NCI-H510A treated with DMSO at 0.1 percent for 48 hours (cell line): Measurements from ENCODE around the gene MAN1C1.
"Not testable (repeated sequence)": the region's sequence is repeated elsewhere in the genome, so short reads cannot be mapped to it uniquely, and the experiment has no call there.

Experiments used
- DNase-seq: peaks from one replicate; lab custom pipeline; 2025; lab: John Stamatoyannopoulos, UW

The MAN1C1 gene

DNA sequence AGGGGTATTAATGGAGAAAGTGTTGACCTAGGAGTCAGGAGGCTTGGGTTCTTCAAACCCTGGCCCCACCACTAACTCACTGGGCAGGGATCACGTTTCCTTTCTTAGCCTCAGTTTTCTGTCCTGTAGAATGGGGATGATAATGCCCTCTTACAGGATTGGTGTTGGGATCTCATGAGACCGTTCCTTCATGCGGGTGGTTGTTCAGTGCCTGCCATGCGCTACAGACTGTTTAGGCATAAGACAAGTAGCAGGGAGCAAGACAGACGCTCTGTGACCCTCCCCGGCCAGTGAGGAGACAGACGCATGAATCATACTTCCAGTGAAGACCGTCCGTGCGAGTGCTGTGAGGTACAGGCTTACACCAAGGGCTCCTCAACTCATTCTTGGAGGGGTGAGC, 81.7 kb downstream of the MAN1C1 start:
- DNase-seq = no peak

DNA sequence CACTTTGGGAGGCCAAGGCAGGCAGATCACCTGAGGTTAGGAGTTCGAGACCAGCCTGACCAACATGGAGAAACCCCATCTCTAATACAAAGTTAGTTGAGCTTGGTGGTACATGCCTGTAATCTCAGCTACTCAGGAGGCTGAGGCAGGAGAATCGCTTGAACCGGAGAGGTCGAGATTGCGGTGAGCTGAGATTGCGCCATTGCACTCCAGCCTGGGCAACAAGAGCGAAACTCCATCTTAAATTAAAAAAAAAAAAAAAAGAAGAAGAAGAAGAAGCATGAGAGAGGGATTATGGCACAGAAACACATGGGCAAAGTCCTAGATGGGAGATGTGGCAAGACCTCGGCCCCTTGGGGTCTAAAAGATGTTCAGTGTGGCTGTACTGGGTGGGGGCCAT, 82.5 kb downstream of the MAN1C1 start:
- not testable (repeated sequence) for DNase-seq

DNA sequence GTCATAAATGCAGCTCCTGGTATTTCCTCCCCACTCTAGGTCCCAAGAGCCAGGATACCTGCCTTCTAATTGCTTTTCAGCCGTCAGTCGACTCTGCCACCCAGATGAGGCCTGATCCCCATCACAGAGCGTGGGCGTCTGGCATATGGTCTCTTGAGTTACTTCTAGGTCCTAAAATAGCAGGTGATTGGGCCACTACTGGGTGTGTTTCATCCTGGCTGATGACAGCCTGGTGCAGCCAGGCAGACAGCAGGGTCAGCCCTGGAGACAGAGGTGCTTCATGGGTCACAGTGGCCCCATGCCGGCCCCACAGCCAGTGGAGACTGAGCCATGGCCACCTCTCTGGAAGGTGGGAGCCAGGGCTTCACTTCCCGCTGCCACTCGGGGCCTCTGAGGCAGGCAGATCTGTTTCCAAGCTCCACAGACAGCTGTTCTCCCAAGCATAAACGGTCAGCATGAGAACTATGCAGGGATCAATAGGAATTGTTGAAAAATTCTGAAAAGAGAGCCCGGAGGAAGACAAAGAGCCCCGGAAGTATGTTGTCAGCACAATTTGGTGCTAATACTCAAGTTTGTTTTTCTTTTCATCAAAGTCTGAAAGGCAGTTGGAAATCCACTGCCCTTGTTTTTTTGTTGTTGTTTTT, 83.0 kb downstream of the MAN1C1 start:
- no peak for DNase-seq

DNA sequence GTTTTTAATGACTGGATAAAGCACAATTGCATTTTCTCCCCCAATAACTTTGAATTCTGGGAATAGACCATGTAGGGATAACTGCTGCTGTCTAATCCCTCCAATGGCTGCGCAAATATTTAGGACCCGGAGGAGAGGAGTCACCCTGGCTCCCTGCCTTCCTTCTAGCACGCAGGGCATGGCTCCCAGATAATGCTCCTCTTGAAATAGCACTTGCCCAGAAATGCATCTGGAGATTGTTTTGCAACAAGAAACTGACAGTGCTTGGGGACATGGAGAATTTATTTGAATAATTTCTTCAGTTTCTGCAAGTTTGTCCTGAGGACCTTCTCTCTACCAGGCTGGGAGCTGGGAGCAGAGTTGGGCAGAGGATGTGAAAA, 83.5 kb downstream of the MAN1C1 start:
- no peak for DNase-seq

DNA sequence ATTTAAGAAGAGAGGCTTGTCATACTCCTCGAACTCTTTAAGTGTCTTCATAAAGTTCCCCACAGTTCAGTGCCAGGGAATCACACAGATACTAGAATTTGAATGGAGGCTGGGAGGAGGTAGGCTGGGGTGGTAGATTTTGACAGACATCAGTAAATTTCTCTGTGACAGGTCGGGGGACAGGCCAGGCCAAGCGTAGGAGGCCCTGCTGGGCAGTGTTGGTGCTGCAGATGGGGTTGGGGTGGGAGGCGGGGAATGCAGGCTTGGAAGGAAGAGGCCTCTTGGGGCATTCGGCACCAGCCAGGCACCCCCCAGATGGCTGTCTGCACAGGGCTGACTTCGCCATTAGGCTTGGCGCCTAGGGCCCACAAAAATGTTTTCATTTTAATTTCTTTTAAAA, 84.0 kb downstream of the MAN1C1 start:
- DNase-seq = no peak

DNA sequence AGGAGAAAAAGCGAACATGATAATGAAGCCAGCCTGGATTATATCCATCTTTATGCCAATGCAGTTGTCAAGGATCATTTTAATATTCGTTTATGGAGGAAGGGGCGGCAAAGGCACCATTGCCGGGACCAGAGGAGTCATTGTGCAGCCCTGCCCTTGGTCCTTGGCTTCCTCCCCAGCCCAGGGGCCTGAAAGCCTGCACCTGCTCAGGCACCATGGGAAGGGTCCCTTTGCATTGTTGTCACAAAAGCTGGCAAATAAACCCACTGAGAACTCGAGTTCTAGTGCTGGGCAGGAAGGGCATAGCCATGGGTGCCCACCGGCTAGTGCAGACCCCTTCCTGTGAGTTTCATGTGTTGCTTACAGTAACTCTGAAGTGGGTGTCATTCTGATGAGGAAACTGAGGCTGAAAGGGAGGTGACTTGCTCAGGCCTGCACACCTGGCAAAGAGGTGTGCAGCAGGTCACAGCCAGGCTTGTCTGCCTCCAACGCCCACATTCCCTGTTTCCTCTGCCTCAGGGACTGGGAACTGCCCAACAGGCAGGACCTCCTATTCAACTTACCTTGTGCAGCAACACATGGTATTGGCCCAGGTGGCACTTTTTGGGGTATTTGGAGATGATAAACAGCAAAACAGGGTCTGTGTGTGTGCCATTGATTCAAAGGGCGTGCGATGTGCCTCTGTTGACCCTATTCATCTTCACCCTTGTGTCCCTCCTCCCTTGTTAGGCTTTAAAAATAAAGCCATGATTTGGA, 84.6 kb downstream of the MAN1C1 start:
- no peak for DNase-seq

DNA sequence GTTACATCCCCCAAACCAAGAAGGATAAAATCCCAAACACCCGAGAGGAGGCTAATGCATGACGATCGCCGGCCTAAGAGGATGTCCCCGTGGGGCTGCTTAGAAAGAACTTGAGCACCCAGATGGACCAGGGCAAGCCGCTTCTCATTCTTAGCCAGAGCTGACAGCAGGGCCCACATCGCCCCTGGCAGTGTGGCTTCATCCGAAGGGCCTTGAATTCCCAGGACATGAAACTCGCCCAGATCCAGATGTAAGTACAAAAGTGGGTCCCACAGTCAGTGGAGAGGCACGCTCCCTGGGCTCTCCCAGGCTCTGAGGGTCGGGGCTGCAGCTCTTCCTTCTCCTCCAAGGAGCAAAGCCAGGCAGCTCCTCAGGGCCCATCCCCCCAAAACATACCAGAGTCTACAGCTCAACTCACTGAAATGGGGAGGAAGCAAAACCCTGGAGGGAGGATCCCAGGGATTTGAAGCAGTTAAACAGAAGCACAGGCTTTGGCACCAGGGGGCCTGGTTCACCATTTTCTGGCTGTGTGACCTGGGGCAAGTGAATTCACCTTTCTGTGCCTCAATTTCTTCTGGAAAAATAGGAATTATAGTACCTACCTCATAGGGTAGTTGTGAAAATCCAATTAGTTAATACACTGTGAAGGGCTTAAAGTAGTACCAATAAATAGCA, 85.6 kb downstream of the MAN1C1 start:
- no peak for DNase-seq

DNA sequence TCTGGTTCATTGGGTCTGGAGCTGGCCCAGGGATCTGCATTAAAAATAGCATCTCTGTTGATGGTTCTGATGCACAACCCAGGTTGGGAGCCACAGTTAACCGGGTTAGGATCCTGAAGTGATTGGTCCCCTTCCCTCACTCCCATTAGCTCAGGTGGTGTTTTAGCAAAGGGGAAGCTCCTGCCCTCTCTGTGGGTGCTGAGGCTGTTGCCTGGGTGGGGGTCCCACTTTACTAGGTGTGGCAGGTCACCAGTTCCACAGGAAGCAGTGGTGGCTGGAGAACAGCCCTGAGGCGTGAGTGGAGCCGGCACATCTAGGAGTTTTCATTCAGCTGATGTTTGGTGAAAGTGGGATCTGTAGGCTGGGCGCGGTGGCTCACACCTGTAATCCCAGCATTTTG, 86.5 kb downstream of the MAN1C1 start:
- no peak for DNase-seq

DNA sequence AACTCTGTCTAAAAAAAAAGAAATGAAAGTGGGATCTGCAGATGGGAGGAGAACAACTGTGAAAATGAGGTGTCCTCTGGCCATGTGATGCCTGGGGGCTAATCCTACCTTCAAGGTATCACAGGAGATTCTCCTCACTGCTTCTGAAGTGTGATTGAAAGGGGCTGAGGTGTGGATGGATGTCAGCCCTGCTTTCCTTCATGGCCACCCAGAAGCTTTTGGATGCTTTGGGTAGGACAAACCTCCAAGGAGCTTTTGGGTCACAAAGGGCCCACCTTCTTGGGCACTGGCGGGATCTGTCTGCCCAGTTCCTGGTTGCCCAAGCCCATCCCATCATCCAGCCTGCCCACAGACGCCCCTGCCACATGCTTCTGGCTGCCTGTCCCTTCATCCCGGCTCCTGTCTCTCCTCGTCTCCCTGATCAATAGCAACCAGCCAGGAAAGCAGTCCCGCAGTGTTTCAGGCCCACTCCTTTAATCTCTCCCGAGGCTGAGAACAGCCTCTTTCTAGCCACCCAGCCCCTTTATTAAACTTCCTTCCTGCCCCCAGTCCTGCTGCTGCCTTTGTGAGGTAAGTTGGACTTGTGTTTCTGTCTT, 87.2 kb downstream of the MAN1C1 start:
- no peak for DNase-seq

DNA sequence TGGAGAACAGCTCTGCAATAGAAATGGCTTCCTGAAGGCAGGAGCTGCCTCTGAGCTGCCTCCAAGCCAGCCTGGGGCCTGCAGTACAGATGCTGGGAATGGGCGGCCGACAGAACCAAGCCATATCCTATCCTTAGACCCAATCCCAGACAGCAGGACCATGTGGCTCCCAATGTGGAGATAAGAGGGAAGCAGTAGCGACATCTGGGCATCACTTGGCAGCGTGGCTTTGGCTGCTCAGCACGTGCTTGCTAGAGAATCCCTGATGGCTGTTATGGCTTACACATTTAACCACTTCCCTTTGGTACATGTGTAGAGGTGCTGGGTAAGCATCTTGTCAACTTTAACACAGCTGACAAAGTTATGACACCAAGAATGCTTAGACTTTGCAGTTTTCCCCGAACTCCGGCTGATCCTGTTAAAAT, 87.7 kb downstream of the MAN1C1 start:
- no peak for DNase-seq

DNA sequence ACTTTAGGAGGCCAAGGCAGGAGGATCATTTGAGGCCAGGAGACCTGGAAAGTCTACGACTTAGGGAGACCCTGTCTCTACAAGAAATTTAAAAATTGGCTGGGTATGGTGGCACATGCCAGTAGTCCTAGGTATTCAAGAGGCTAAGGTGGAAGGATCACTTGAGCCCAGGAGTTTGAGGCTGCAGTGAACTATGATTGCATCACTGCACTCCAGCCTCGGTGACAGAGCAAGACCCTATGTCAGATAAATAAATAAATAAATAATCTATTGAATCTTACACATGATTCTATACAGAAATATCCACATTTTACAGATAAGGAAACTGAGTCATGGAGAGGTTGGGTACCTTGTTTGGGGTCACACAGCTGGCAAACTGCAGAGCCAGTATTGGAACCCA, 89.1 kb downstream of the MAN1C1 start:
- DNase-seq = no peak

DNA sequence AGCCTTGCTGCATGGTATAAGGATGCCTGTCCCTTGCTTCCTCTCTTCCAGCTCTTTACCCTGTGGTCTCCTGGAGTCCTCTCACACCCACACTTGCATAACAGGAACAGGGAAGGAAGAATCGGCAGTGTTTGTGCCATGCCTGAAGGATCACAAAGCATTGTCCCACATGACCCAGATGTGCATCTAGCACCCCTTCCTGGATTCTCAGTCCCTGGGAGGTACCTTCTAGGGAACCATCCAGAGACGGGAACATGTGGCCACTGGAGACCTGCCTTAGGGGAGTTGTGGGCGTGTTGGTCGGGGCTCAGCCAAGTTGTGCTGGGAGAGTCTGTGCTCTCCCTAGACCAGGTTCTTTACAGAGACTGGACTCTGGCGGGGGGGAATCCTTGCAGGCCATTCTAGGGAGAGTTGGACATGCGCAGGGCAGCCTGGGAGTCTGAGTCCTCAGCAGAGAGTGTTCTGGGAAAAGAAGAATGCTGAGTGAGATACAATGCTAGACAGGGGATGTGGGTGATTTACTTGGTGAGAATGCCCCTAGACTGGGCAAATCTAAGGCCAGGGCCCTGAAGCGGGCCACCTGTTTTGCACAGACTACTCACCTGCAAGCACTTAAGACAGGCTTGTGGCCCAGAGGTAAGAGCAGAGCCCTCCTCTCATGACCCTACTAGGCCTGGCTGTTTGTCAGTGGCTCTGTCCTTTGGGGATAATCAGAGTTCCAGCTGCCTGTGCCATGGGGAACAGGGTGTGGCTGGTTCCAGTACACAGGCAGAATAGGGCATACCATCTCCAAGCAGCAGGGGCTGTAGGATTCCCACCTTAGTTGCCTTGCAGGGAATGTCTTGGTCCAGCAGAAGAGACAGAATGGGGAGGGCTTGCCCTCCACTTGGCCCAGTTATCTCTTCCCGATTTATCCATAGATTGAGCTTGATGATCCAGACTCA, 89.8 kb downstream of the MAN1C1 start:
- DNase-seq = no peak

DNA sequence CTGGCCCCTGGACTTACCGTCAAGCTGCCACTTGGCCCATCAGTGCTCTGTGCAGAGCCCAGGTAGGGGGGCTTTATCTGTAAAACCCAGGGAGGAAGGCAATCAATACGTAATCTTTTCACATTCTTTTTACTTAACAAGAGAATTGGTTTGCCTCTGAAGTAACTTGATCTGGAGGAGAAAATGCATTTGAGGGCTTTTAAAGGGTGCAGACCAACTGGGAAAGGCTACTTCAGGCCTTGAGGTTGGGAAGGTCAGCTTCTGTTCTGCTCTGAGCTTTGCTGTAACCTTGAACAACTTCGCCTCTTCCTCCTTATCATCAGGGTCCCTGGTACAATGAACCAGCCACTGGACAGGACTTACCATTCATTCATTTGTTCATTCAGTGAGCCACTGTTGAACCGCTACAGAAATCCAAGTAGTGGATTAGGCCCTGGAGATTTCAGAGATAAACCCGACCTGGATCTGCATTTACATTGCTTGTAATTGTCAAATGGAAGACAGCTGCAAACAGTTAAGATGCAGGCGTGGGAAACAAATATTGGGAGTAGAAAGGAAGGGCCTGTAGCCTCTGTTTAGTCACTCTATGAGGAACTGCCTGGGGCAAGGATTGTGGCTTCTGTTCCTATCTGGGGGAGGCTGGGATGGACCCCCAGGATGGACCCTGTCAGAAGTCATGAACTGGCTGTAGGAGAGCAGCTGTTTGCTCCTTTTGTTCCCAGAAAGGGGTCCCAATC, 90.9 kb downstream of the MAN1C1 start:
- DNase-seq = no peak

DNA sequence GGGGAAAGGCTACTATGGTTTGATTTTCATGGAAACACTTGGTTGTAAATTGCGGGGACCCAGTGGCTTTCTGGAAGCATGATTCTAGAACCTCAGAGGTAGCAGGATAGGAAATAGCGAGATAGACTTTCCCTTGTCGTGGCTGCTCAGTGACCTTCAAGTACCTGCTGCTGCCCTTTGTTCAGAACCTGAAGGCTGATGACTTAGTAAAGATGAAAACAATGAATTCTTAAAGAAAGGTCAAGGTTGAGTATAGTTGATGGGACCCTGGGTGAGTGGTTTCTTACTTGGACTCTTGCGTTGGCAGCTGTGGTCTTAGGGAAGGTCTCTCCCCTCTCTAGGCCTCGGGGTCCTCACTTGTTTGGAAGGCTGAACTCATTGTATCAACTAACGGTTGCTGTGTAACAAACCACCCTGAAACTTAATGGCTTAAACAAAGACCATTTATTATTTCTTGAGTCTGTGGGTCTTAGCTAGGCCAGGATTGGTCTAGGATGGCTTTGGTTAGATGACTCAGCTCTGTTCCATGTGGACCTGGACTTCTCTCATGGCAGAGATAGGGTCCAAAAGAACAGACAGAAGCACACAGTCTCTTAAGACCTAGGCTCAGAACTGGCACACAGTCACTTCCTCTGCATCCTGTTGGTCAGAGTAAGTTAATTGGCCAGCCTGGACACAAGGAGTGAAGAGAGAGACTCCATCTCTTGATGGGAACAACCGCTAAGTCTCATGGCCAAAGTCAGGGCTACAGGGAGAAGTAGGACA, 94.2 kb downstream of the MAN1C1 start:
- no peak for DNase-seq

DNA sequence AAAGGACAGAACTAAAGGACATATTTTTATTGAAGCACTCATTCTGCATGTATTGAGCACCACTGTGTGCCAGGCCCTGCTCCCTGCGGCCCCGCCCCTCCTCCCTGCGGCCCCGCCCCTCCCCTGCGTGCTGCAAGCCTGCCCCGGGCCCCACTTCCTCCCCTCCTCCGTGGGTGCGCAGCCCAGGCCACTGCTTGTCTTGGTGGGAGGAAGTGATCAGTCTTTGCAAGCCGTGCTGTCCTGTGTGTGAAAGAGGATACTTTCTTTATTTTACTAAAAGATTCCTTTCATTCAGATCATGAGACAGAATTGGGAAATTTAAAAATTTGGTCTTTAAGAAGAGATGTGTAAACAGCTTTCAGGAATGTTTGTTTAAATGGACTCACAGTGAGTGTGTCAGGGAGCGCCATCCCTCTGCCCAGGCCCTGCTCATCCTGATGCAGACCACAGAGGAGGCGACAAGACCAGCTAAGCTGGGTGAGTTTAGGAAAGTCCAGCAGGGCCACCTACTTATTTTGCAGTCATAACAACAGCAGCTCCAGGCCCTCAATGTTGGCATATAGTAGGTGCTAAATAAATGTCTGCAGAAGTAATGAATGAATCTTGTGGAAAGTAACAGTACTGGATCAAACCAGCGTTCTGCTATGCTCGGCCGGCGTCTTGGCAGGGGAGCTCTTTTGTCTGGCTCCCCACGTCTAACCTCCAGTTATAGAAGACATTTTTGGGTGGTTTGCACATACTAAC, 95.1 kb downstream of the MAN1C1 start:
- DNase-seq = no peak

DNA sequence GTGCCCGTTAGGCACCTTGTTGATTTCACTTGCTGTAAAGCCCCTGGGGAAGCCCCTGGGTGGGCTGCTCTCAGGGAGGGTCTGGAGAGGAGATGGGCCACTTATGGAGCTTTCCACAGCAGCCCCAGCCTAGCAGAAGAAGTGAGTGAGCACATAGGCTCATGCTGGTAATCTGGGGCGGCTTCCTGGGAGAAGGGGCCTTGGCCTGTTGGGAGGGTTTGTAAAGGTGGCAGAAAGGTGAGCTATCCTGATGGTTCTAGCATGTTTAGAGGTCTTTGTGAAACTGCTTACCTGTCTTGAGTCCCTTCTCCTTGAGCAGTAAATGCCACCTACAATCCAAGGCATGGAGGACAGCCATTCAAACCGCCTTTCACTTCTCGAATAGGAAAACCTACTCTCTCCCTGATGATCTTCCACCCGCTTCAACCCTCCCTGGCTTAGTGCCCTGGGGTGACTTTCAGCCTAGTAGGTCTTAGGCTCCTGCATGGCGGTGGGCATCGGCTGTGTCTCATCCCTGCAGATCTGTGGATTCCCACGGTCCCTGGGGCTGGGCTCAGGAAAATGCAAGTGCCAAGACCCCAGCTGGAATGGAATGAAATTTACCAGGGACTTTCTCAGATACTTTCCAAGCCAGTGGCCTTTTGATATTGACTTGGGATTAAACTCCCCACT, 95.8 kb downstream of the MAN1C1 start:
- no peak for DNase-seq

DNA sequence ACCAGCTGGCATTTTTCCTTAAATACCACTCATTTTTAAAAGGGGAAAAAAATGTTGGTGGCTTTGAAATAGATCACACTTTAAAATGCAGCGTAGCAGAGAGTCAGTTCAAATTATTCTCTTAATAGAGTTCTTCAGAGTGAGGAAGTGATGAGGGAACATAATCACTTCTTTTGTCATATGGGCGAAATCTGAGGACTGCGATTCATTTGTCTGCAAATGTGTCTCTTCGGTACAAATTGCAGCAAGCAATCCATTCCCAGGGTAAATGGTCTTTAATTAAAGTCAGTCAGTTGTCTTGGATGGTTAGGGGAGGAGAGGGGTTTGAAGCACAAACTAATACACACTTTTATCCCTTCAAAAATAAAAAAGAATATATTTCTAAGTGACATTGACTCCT, 97.4 kb downstream of the MAN1C1 start:
- DNase-seq = no peak

DNA sequence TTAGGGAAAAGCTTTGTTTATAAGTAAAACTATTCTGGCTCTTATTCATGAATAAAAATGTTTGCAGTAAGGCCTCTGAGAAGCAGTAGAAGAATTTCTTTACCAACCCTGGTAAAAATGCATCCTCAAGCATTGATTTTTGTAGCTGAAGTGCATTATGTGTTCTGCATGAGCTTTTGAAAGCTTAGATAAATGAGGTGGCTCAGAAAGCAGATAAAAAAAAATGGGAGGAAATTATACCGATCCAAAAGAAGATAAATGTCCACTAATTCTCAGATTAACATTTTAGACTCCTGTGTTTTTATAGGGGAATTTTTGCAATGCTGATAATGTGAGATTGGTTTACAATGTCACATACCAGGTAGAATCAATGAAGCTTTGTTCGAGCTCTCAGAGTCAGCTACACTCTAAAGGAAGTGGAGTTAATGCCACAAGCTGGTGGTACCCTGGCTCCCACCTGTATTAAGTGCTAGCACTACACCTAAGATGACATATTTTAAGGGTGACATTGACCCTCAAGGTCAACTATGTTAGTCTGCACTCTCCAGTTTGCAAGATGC, 97.9 kb downstream of the MAN1C1 start:
- DNase-seq = no peak

DNA sequence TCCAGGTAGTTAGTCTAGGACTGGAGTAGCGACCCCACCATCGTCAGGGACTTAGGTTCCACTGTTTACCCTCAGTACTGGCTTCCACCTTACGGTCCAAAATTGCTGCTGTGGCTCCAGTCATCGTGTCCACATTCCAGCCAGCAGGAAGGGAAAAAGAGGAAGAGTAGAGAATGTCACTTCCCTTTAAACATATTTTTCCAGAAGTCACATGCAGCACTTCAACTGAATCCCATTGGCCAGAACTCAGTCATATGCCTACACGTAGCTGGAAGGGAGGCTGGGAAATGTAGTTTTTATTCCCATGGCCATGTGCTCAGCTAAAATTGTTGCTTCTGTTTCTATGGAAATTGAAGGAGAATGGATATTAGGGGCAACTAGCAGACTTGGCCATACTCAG, 99.3 kb downstream of the MAN1C1 start:
- no peak for DNase-seq
